Peyer's patch (tissue), 4 donors: ENCODE measurements around the gene HERPUD1. TPM values are rescaled to one million over a fixed set of nuclear protein-coding genes. Genes with fewer than 3 reads are reported as not detected.

ENCODE experiments used
- DNase-seq, 3 donors: peaks; one replicate each; pipeline ENCODE4 v3.0.0-alpha.2; 2017 to 2019
- H3K27ac ChIP-seq, 4 donors: fragments of 200-600 bp; sonication (generic); one replicate each; pipeline ENCODE4 v1.5.1; 2016 to 2019
- H3K27me3 ChIP-seq, 2 donors: fragments of 200-600 bp; sonication (generic); one replicate each; pipeline ENCODE4 v1.5.1; 2019
- H3K36me3 ChIP-seq, 3 donors: fragments of 200-600 bp; sonication (generic); one replicate each; pipeline ENCODE4 v1.5.1; 2016 to 2019
- H3K4me1 ChIP-seq, 4 donors: fragments of 200-600 bp; sonication (generic); one replicate each; pipeline ENCODE4 v1.5.1; 2016 to 2019
- H3K4me3 ChIP-seq, 4 donors: fragments of 200-600 bp; sonication (generic); 1 replicate in 3 of 4; 2 replicates in 1 of 4; pipeline ENCODE4 v1.5.1; 2016 to 2019; ENCODE audit warnings: mild to moderate bottlenecking in 1 of 4
- H3K9me3 ChIP-seq, 4 donors: fragments of 200-600 bp; sonication (generic); one replicate each; pipeline ENCODE4 v1.5.1; 2016 to 2019; ENCODE audit warnings: mild to moderate bottlenecking in 1 of 4
- POLR2A ChIP-seq, 2 donors: fragments of 450-650 bp; IDR thresholded peaks; one replicate each; pipeline ENCODE4 v1.5.1; 2017; ENCODE audit warnings: antibody characterized with exemption in 2 of 2, mild to moderate bottlenecking in 2 of 2, moderate library complexity in 2 of 2
- total RNA-seq, 4 donors: library from RNA; depleted of rRNA; stranded (reverse); fragments of >200 nt; gene quantifications; one replicate each; pipeline ENCODE4 v1.1.0, GENCODE V29; 2016
- TF ChIP-seq, protein P1 (sequence below), 6 experiments: fragments of 450-650 bp in 4 of 6; fragments of 200-600 bp in 2 of 6; sonication (generic) in 1 of 6; IDR thresholded peaks; one replicate each; pipeline ENCODE4 v1.5.1; 2017 to 2019; ENCODE audit warnings: antibody characterized with exemption in 6 of 6, mild to moderate bottlenecking in 3 of 6, moderate library complexity in 1 of 6

Gene HERPUD1
- total RNA-seq, 4 donors from 2014 or later, result 86.0 to 143 (median 108) TPM

DNA sequence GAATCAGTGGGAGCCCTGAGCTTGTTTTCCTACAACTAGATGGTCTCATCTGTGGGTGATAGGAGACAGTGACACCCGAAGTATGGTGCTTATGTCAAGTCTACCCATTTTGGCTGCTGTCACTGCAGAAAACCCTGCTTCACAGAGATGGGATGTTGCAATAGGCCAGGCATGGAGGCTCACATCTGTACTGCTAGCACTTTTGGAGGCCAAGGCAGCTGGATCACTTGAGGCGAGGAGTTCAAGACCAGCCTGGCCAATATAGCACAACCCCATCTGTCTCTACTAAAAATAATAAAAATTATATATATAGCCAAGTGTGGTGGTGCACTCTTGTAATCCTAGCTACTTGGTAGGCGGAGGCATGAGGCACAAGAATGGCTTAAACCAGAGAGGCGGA lies 2.3 kb upstream of the HERPUD1 start:
- H3K9me3 ChIP-seq, result no peaks in the 10 kb centered on the region
- no peak overlapping the region for H3K4me3 ChIP-seq
- no peaks in the 10 kb centered on the region for H3K36me3 ChIP-seq
- no peaks in the 10 kb centered on the region for H3K27me3 ChIP-seq
- TF ChIP-seq, protein P1, sequence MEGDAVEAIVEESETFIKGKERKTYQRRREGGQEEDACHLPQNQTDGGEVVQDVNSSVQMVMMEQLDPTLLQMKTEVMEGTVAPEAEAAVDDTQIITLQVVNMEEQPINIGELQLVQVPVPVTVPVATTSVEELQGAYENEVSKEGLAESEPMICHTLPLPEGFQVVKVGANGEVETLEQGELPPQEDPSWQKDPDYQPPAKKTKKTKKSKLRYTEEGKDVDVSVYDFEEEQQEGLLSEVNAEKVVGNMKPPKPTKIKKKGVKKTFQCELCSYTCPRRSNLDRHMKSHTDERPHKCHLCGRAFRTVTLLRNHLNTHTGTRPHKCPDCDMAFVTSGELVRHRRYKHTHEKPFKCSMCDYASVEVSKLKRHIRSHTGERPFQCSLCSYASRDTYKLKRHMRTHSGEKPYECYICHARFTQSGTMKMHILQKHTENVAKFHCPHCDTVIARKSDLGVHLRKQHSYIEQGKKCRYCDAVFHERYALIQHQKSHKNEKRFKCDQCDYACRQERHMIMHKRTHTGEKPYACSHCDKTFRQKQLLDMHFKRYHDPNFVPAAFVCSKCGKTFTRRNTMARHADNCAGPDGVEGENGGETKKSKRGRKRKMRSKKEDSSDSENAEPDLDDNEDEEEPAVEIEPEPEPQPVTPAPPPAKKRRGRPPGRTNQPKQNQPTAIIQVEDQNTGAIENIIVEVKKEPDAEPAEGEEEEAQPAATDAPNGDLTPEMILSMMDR (IDR thresholded peaks at IDR 0.05), result no peak
- no peak for TF ChIP-seq POLR2A (IDR thresholded peaks at IDR 0.05)
- H3K4me1 ChIP-seq, result peaks cover 0 to 10% (median 3%) of the 10 kb centered on the region in 4 donors
- H3K27ac ChIP-seq, result no peak overlapping the region
- no peak for DNase-seq

DNA sequence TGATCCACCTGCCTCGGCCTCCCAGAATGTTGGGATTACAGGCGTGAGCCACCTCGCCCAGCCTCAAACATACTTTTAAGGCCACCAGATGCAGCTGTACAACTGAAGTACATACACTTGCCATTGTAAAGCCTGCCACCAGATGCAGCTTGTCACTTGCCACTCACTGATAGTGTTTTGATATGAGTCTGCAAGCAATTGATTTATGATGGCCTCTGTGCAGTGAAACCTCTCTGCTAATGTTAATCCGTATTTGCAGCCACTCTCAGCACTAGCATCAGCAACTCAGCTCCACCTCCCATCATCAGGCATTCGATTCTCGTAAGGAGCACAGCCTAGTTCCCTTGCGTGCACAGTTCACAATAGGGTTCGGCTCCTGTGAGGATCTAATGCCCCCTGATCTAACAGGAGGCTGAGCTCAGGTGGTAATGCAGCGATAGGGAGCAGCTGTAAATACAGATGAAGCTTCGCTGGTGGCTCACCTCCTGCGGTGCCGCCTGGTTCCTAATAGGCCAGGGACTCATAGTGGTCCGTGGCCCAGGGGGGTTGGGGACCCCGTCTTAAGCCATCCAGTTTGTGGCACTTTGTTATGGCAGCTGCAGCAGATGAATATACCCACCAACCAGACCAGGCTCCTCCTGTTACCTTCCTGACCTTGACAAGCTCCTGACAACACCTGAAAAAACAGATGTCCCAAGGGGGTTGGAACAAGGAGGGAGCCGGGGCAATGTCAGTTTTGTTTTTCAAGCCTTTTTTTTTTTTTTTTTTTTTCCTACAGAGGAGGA lies 1.3 kb upstream of the HERPUD1 start:
- Histone ChIP-seq H3K4me3 (peak overlapping the region in 1 of 4 donors; percentile 6), H3K9me3 (no peaks in the 10 kb centered on the region), H3K36me3 (peaks cover 0 to 9% (median 0%) of the 10 kb centered on the region in 3 donors), H3K27me3 (no peaks in the 10 kb centered on the region), H3K27ac (peak overlapping the region; percentile 99 to 100 (median 99)), H3K4me1 (peaks cover 0 to 15% (median 6%) of the 10 kb centered on the region in 4 donors)
- no peak for TF ChIP-seq POLR2A (IDR thresholded peaks at IDR 0.05)
- TF ChIP-seq, protein P1 (IDR thresholded peaks at IDR 0.05), result no peak
- DNase-seq, result peak in 1 of 3 donors; percentile 58

DNA sequence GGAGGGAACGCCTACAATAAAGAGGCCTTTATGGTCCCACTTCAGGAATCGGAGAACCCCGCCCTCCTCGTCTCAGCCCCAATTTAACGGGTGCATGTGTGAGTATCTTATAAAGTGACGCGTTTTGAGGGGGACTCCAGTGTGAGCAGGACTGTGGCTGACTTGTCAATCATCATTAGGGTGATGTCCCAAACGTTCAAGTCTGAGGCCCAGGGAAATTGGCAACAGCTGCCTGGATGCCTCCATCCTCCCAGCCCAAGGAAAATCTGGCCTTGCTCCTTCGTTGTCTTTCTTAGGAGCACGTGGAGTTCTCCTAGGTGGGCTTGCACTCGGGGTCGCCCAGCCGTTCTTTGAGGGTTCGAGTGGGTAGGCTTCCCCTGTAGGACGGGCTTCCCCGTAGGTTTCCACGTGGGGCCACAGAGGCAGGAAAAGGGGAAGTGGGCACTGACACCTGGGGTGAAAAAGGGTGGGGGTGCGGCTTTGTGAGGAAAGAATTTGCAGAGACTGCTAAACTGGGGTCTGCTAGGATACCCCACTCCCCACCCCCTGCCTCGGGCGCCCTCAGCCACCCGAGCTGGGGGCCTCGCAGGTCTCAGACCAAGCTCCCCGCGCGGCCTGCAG lies 561 bp upstream of the HERPUD1 start:
- Histone ChIP-seq H3K9me3 (no peaks in the 10 kb centered on the region), H3K4me1 (peaks cover 0 to 22% (median 7%) of the 10 kb centered on the region in 4 donors), H3K36me3 (peaks cover 0 to 17% (median 0%) of the 10 kb centered on the region in 3 donors), H3K27me3 (no peaks in the 10 kb centered on the region), H3K4me3 (peak overlapping the region; percentile 80 to 99 (median 89)), H3K27ac (peak overlapping the region; percentile 99 to 100 (median 99))
- TF ChIP-seq POLR2A (IDR thresholded peaks at IDR 0.05), result no peak
- TF ChIP-seq, protein P1 (IDR thresholded peaks at IDR 0.05), result no peak
- peak; percentile 72 to 82 (median 78) for DNase-seq

DNA sequence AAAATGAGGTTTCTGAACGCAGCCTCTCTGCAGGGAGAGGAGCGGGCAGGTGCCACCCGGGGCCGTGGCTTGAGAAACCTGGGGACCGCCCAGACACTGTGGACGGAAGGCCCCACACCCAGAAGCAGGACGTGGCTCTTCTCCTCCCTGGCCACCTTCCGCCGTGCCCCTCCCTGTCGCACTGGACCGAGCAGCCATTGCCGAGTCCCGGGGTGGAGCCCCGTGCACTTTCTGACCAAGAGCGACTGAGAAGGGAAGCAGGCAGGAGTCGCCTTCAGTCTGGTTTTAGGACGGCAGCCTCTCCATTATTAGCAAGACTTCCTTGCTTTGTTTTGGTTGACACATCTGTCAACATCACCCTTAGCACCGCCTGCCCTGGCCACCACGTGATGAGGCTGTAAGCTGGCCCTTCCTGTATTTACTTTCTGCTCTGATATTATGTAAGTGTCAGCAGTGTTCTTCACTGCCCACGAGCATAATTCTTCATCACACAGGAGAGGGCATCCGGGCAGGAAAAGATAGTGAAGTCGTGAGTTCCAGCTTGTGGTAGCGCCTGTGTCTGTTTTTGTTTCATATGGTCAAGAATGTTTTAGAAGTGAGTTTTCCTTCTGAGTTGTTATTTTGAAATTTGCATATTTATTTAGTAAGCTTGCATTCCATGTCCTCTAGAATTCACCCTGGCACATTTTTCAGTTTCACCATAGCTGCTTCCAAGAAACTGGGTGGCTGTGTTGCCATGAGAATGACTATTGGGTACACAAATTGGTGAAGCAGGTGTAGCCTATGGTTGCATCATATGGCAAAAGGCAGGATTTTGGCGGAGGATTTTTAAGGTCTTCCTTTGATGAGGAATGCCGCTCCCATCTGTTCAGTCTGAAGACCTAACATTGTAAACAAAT lies 1.0 kb downstream of the HERPUD1 start:
- H3K27me3 ChIP-seq, result no peaks in the 10 kb centered on the region
- TF ChIP-seq, protein P1 (IDR thresholded peaks at IDR 0.05), result no peak
- TF ChIP-seq POLR2A (IDR thresholded peaks at IDR 0.05), result peak; percentile 56 to 74
- peaks cover 0 to 25% (median 7%) of the 10 kb centered on the region in 4 donors for H3K4me1 ChIP-seq

More for the DNA sequence above, 1.0 kb downstream of the HERPUD1 start:
- Histone ChIP-seq H3K27ac (peak overlapping the region; percentile 99 to 100 (median 99)), H3K36me3 (peaks cover 0 to 32% (median 0%) of the 10 kb centered on the region in 3 donors), H3K9me3 (no peaks in the 10 kb centered on the region), H3K4me3 (peak overlapping the region; percentile 80 to 99 (median 89))
- DNase-seq, result peak; percentile 68 to 90 (median 88)
